Myocyte (in vitro differentiated cells): ENCODE data around the gene DACT2. TPM values are rescaled to one million over a fixed set of nuclear protein-coding genes. Genes with fewer than 3 reads are reported as not detected.
"Not testable (repeated sequence)": the region's sequence is repeated elsewhere in the genome, so short reads cannot be mapped to it uniquely, and the experiment has no call there.

Experiments
- DNase-seq: peaks from one replicate; pipeline ENCODE4 v3.0.0-alpha.2; 2012; ENCODE audit warnings: low read depth
- total RNA-seq: library from RNA; depleted of rRNA; stranded (reverse); fragments of >200 nt; gene quantifications from 2 replicates; pipeline ENCODE4 v1.2.3, GENCODE V29; 2014

DACT2 gene
- total RNA-seq, 1 donor from 2014 or later, result not detected

- DNase-seq, result no peak
These were observed 14.9 kb downstream of the DACT2 start for GRCh38 chr6:168304752-168305015.

- DNase-seq, result no peak
These were observed 15.4 kb downstream of the DACT2 start for GRCh38 chr6:168303982-168304751.

- no peak for DNase-seq
These were observed 17.0 kb downstream of the DACT2 start for GRCh38 chr6:168302534-168302933.

- no peak for DNase-seq
These were observed 17.8 kb downstream of the DACT2 start for GRCh38 chr6:168301648-168302398.

GRCh38 chr6:168300975-168301647, 18.5 kb downstream of the DACT2 start:
- no peak for DNase-seq

GRCh38 chr6:168299541-168300511, 19.8 kb downstream of the DACT2 start:
- DNase-seq, result no peak

GRCh38 chr6:168297643-168298042, 21.9 kb downstream of the DACT2 start:
- no peak for DNase-seq

- DNase-seq, result no peak
These were observed 24.7 kb downstream of the DACT2 start for GRCh38 chr6:168294901-168295300.

GRCh38 chr6:168293636-168294530, 25.7 kb downstream of the DACT2 start:
- DNase-seq, result no peak

GRCh38 chr6:168292826-168293225, 26.8 kb downstream of the DACT2 start:
- DNase-seq, result no peak

- no peak for DNase-seq
These were observed 28.1 kb downstream of the DACT2 start for GRCh38 chr6:168291450-168291849.

- no peak for DNase-seq
These were observed 29.5 kb downstream of the DACT2 start for GRCh38 chr6:168290095-168290494.

- no peak for DNase-seq
These were observed 30.0 kb downstream of the DACT2 start for GRCh38 chr6:168289571-168289962.

GRCh38 chr6:168288781-168289570, 30.6 kb downstream of the DACT2 start:
- DNase-seq, result no peak

GRCh38 chr6:168287460-168287859, 32.1 kb downstream of the DACT2 start:
- DNase-seq, result not testable (repeated sequence)

GRCh38 chr6:168286771-168287446, 32.7 kb downstream of the DACT2 start:
- DNase-seq, result not testable (repeated sequence)

GRCh38 chr6:168286116-168286515, 33.5 kb downstream of the DACT2 start:
- no peak for DNase-seq

GRCh38 chr6:168285456-168285855, 34.1 kb downstream of the DACT2 start:
- no peak for DNase-seq

- DNase-seq, result no peak
These were observed 35.4 kb downstream of the DACT2 start for GRCh38 chr6:168284187-168284586.
